ENCODE results near the gene COL25A1. TPM values are rescaled to one million over a fixed set of nuclear protein-coding genes. Genes with fewer than 3 reads are reported as not detected.

The COL25A1 gene
- total and polyA plus RNA-seq, 5 donors from 2014 or later: 0.19 TPM; not detected in 4

DNA sequence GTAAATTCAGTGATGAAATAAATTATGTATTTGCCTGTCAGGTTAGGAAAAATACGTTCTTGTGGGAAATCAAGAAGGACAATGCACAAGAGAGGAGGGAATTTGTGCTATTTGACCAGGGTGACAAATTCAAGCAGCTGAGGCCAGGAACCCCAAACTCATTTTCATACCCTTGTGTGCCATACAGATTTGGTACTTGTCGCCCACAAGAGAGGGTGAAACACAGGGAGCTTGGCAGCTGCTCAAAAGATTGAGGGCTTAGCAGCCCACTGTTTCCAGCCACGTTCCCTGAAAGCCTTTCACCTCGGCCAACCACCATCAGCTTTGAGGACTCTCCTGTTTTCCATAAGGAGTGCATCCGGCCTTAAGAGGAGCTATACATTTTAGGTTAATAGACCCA lies 111.2 kb downstream of the COL25A1 start:
- Mint-ChIP-seq H3K36me3 (no peaks in the 10 kb centered on the region), H3K4me1 (no peaks in the 10 kb centered on the region), H3K27ac (no peak overlapping the region), H3K27me3 (no peaks in the 10 kb centered on the region), H3K4me3 (no peak overlapping the region), H3K9me3 (peaks cover 0 to 3% (median 0%) of the 10 kb centered on the region in 7 donors)
- Histone ChIP-seq H3K4me3 (ENCODE audit: low read depth, low read length) (no peak overlapping the region), H3K36me3 (ENCODE audit: control insufficient read depth, insufficient read depth, low read length) (no peaks in the 10 kb centered on the region), H3K9me3 (ENCODE audit: control insufficient read depth in 2 of 2, low read length in 2 of 2) (no peaks in the 10 kb centered on the region), H3K27ac (ENCODE audit: insufficient read depth, low read length, poor library complexity, severe bottlenecking) (no peak overlapping the region), H3K27me3 (ENCODE audit: control insufficient read depth, insufficient read depth, low read length) (no peaks in the 10 kb centered on the region), H3K4me1 (ENCODE audit: control insufficient read depth, insufficient read depth, low read length, poor library complexity, severe bottlenecking) (no peaks in the 10 kb centered on the region)
- ATAC-seq (ENCODE audit: low read depth in 2 of 2) (no peak), DNase-seq (no peak)

DNA sequence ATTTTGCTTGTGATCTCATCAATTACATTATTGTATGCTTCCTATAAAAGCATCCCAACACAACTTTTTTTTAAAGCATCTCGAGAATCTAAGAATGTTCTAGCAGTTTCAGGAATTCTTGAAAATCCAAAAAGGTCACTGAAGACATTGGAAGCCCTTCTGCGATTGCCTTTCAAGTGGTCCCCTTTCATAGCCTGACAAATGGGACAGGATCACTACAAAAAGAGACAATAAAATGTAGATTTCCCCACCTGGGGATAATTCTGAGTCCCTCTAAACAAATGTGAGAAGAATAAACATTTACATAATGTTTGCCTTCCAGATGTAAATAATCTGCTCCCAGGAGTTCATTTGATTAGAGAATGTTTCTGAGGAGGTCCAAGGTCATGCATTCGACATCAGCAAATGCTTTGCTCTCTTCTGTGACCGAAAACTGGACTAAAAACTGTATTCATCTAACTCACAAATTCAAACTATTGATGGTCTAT lies 116.0 kb downstream of the COL25A1 start:
- Histone ChIP-seq H3K4me1 (ENCODE audit: control insufficient read depth, insufficient read depth, low read length, poor library complexity, severe bottlenecking) (no peaks in the 10 kb centered on the region), H3K4me3 (ENCODE audit: low read depth, low read length) (no peak overlapping the region), H3K27ac (ENCODE audit: insufficient read depth, low read length, poor library complexity, severe bottlenecking) (no peak overlapping the region), H3K36me3 (ENCODE audit: control insufficient read depth, insufficient read depth, low read length) (no peaks in the 10 kb centered on the region), H3K9me3 (ENCODE audit: control insufficient read depth in 2 of 2, low read length in 2 of 2) (no peaks in the 10 kb centered on the region), H3K27me3 (ENCODE audit: control insufficient read depth, insufficient read depth, low read length) (no peaks in the 10 kb centered on the region)
- Mint-ChIP-seq H3K4me3 (no peak overlapping the region), H3K27ac (no peak overlapping the region), H3K27me3 (peaks cover 8% of the 10 kb centered on the region), H3K36me3 (no peaks in the 10 kb centered on the region), H3K4me1 (no peaks in the 10 kb centered on the region), H3K9me3 (peaks cover 0 to 3% (median 0%) of the 10 kb centered on the region in 7 donors)
- no peak for ATAC-seq (ENCODE audit: low read depth in 2 of 2)
- DNase-seq: no peak

DNA sequence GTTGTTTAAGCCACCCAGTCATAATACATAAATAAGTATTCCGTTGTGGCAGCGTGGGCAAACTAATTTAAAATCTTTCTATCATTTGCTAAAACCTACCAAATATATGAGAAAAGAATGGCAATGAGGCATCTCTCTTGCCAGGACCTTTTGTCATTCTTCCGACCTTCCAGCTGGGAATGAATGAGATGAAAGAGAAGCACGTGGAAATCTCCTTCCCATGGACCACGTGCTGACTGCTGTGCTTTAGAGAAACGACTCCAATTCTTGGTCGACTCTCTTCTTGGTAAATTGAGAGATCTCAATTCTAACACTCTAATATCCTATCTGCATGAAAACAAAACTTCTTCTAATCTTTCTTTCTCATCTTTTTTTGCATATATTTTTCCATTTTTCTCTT lies 116.5 kb downstream of the COL25A1 start:
- no peak overlapping the region for H3K27ac Mint-ChIP-seq
- H3K27me3 ChIP-seq (ENCODE audit: control insufficient read depth, insufficient read depth, low read length): no peaks in the 10 kb centered on the region
- no peak overlapping the region for H3K4me3 Mint-ChIP-seq
- no peaks in the 10 kb centered on the region for H3K4me1 Mint-ChIP-seq
- no peak for DNase-seq
- ATAC-seq (ENCODE audit: low read depth in 2 of 2): no peak
- H3K4me3 ChIP-seq (ENCODE audit: low read depth, low read length): no peak overlapping the region
- no peaks in the 10 kb centered on the region for H3K36me3 Mint-ChIP-seq
- no peaks in the 10 kb centered on the region for H3K4me1 ChIP-seq (ENCODE audit: control insufficient read depth, insufficient read depth, low read length, poor library complexity, severe bottlenecking)
- no peak overlapping the region for H3K27ac ChIP-seq (ENCODE audit: insufficient read depth, low read length, poor library complexity, severe bottlenecking)
- H3K36me3 ChIP-seq (ENCODE audit: control insufficient read depth, insufficient read depth, low read length): no peaks in the 10 kb centered on the region
- no peaks in the 10 kb centered on the region for H3K9me3 ChIP-seq (ENCODE audit: control insufficient read depth in 2 of 2, low read length in 2 of 2)
- H3K9me3 Mint-ChIP-seq: peaks cover 0 to 3% (median 0%) of the 10 kb centered on the region in 7 donors
- H3K27me3 Mint-ChIP-seq: peaks cover 8% of the 10 kb centered on the region

DNA sequence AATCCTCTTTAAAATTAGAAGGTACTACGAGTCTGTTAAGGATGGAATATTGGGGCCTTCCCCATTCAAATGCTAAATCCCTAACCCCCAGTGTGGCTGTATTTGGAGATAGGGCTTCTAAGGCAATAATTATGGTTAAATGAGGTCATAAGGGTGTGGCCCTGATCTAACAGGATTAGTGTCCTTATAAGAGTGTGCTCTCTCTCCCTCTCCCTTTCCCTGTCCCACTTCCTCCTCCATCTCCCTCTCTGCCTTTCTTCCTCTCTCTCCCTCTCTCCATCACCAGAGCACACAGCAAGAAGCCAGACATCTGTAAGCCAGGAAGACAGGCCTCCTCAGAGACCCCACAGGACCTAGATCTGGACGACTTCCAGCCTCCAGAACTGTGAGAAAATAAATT lies 116.9 kb downstream of the COL25A1 start:
- H3K27ac Mint-ChIP-seq: no peak overlapping the region
- H3K36me3 Mint-ChIP-seq: no peaks in the 10 kb centered on the region
- Histone ChIP-seq H3K27ac (ENCODE audit: insufficient read depth, low read length, poor library complexity, severe bottlenecking) (no peak overlapping the region), H3K36me3 (ENCODE audit: control insufficient read depth, insufficient read depth, low read length) (no peaks in the 10 kb centered on the region), H3K4me3 (ENCODE audit: low read depth, low read length) (no peak overlapping the region), H3K9me3 (ENCODE audit: control insufficient read depth in 2 of 2, low read length in 2 of 2) (no peaks in the 10 kb centered on the region), H3K4me1 (ENCODE audit: control insufficient read depth, insufficient read depth, low read length, poor library complexity, severe bottlenecking) (no peaks in the 10 kb centered on the region), H3K27me3 (ENCODE audit: control insufficient read depth, insufficient read depth, low read length) (no peaks in the 10 kb centered on the region)
- H3K27me3 Mint-ChIP-seq: peaks cover 8% of the 10 kb centered on the region
- no peaks in the 10 kb centered on the region for H3K4me1 Mint-ChIP-seq
- H3K4me3 Mint-ChIP-seq: no peak overlapping the region
- ATAC-seq (ENCODE audit: low read depth in 2 of 2) (no peak), DNase-seq (no peak)
- peaks cover 0 to 3% (median 0%) of the 10 kb centered on the region in 7 donors for H3K9me3 Mint-ChIP-seq

DNA sequence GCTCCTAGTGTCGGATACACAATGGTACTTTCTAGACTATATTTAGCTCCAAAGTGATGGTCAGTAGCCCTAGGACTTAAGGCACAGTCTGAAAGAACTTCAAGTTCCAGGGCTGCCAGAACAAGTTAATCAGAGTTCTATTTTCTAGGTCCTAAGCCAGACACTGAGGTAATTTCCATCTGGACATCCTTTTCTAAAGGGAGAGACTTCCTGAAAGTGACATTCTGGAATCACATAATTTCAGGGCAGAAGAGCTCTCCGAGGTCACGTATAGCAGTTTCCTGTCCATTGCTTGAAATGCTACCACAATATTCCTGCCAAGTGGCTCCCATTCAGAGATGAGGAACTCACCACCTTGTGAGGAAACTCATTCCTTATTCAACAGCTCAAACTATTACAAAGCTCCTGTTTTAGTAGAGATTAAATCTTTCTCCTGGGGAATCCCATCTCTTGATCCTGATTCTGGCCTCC lies 117.9 kb downstream of the COL25A1 start:
- peaks cover 0 to 3% (median 0%) of the 10 kb centered on the region in 7 donors for H3K9me3 Mint-ChIP-seq

DNA sequence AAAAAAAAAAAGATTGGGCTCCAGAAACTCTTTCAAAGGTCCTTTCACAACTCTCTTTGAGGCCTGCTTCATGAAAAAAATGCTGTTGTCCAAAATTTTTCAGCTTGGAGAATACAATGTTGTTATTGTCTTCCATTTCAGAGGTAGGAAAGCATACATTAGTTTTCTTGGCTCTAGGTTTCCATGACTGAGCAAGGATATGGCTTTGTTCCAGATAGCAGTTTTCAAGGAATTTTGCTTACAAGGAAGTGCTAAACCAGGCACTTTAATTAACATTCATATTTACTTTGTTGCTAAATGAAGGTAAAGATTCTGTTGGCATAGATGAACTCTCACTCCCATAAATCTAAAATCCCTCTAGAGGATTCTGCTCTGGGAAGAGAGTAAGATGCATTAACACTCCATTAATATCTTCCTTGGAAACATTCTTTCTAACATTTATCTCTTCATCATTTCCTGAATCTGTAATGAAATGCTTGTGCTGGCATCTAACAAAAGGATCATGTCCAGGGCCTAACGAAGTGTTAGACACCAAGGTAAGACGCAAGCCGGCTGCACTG lies 118.4 kb downstream of the COL25A1 start:
- peaks cover 8% of the 10 kb centered on the region for H3K27me3 Mint-ChIP-seq
- H3K4me1 Mint-ChIP-seq: no peaks in the 10 kb centered on the region
- H3K9me3 Mint-ChIP-seq: peaks cover 0 to 3% (median 0%) of the 10 kb centered on the region in 7 donors
- H3K4me1 ChIP-seq (ENCODE audit: control insufficient read depth, insufficient read depth, low read length, poor library complexity, severe bottlenecking): no peaks in the 10 kb centered on the region
- ATAC-seq (ENCODE audit: low read depth in 2 of 2): no peak
- no peaks in the 10 kb centered on the region for H3K36me3 ChIP-seq (ENCODE audit: control insufficient read depth, insufficient read depth, low read length)
- no peaks in the 10 kb centered on the region for H3K36me3 Mint-ChIP-seq
- no peaks in the 10 kb centered on the region for H3K9me3 ChIP-seq (ENCODE audit: control insufficient read depth in 2 of 2, low read length in 2 of 2)
- no peaks in the 10 kb centered on the region for H3K27me3 ChIP-seq (ENCODE audit: control insufficient read depth, insufficient read depth, low read length)
- no peak overlapping the region for H3K4me3 ChIP-seq (ENCODE audit: low read depth, low read length)
- no peak overlapping the region for H3K4me3 Mint-ChIP-seq
- no peak overlapping the region for H3K27ac ChIP-seq (ENCODE audit: insufficient read depth, low read length, poor library complexity, severe bottlenecking)
- H3K27ac Mint-ChIP-seq: no peak overlapping the region
- DNase-seq: no peak

More for the DNA sequence above, 117.9 kb downstream of the COL25A1 start:
- Mint-ChIP-seq H3K27me3 (peaks cover 8% of the 10 kb centered on the region), H3K4me1 (no peaks in the 10 kb centered on the region), H3K27ac (no peak overlapping the region), H3K36me3 (no peaks in the 10 kb centered on the region), H3K4me3 (no peak overlapping the region)
- no peak for ATAC-seq (ENCODE audit: low read depth in 2 of 2)
- H3K27ac ChIP-seq (ENCODE audit: insufficient read depth, low read length, poor library complexity, severe bottlenecking): no peak overlapping the region
- H3K9me3 ChIP-seq (ENCODE audit: control insufficient read depth in 2 of 2, low read length in 2 of 2): no peaks in the 10 kb centered on the region
- no peaks in the 10 kb centered on the region for H3K27me3 ChIP-seq (ENCODE audit: control insufficient read depth, insufficient read depth, low read length)
- no peak overlapping the region for H3K4me3 ChIP-seq (ENCODE audit: low read depth, low read length)
- no peaks in the 10 kb centered on the region for H3K4me1 ChIP-seq (ENCODE audit: control insufficient read depth, insufficient read depth, low read length, poor library complexity, severe bottlenecking)
- no peaks in the 10 kb centered on the region for H3K36me3 ChIP-seq (ENCODE audit: control insufficient read depth, insufficient read depth, low read length)
- no peak for DNase-seq

DNA sequence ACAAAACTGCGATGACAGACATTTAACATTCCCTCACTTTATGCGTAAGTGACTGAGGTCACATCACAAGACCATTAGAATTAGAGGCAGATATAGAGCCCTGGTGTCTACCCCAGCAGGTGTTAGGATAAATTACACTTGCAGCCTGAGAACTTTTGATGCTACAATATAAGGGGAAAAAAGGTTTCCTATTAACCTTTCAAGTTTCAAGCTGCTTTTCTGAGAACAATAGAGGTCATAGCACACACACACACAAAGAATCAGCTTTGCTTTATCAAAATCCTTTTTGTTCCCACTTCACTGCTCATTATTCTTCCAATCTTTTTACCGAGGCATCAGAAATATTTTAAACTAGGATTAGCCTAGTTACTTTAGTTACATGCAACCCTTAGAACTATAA lies 119.8 kb downstream of the COL25A1 start:
- Mint-ChIP-seq H3K27ac (no peak overlapping the region), H3K9me3 (peaks cover 0 to 3% (median 0%) of the 10 kb centered on the region in 7 donors), H3K4me1 (no peaks in the 10 kb centered on the region), H3K27me3 (peaks cover 8% of the 10 kb centered on the region), H3K36me3 (no peaks in the 10 kb centered on the region), H3K4me3 (no peak overlapping the region)
- Histone ChIP-seq H3K9me3 (ENCODE audit: control insufficient read depth in 2 of 2, low read length in 2 of 2) (no peaks in the 10 kb centered on the region), H3K36me3 (ENCODE audit: control insufficient read depth, insufficient read depth, low read length) (no peaks in the 10 kb centered on the region), H3K27me3 (ENCODE audit: control insufficient read depth, insufficient read depth, low read length) (no peaks in the 10 kb centered on the region), H3K4me1 (ENCODE audit: control insufficient read depth, insufficient read depth, low read length, poor library complexity, severe bottlenecking) (no peaks in the 10 kb centered on the region), H3K4me3 (ENCODE audit: low read depth, low read length) (no peak overlapping the region), H3K27ac (ENCODE audit: insufficient read depth, low read length, poor library complexity, severe bottlenecking) (no peak overlapping the region)
- ATAC-seq (ENCODE audit: low read depth in 2 of 2) (no peak), DNase-seq (no peak)

DNA sequence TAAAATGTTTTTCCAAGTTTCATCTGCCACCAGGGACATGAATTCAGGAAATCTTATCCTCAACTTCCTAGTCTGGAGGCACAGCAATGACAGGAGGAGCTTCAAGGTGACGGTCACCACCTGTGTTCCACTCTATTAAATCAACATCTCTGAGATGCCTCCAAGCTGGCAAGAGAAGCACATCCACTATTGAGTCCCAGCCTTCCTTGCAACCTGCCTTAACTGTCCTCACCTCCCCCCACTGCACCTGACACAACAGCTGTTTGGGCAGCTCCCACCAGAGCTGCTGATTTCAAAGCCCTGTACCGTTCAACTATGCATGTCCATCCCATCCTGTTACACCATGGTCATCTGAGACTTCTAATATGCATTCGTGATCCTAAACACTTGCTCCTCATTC lies 123.4 kb downstream of the COL25A1 start:
- no peak overlapping the region for H3K27ac Mint-ChIP-seq
- peaks cover 12% of the 10 kb centered on the region for H3K27me3 Mint-ChIP-seq
- no peaks in the 10 kb centered on the region for H3K36me3 Mint-ChIP-seq

More for the DNA sequence above, 123.4 kb downstream of the COL25A1 start:
- Mint-ChIP-seq H3K9me3 (no peaks in the 10 kb centered on the region), H3K4me1 (no peaks in the 10 kb centered on the region), H3K4me3 (no peak overlapping the region)
- Histone ChIP-seq H3K27me3 (ENCODE audit: control insufficient read depth, insufficient read depth, low read length) (no peaks in the 10 kb centered on the region), H3K9me3 (ENCODE audit: control insufficient read depth in 2 of 2, low read length in 2 of 2) (no peaks in the 10 kb centered on the region), H3K27ac (ENCODE audit: insufficient read depth, low read length, poor library complexity, severe bottlenecking) (no peak overlapping the region), H3K4me1 (ENCODE audit: control insufficient read depth, insufficient read depth, low read length, poor library complexity, severe bottlenecking) (no peaks in the 10 kb centered on the region), H3K36me3 (ENCODE audit: control insufficient read depth, insufficient read depth, low read length) (no peaks in the 10 kb centered on the region), H3K4me3 (ENCODE audit: low read depth, low read length) (no peak overlapping the region)
- no peak for ATAC-seq (ENCODE audit: low read depth in 2 of 2)
- DNase-seq: no peak

Data from CD4-positive, CD25-positive, alpha-beta regulatory T cell (primary cell).